GM18508 (cell line): ENCODE data around the gene ADAM33.

Experiments
- ATAC-seq: cut with Tn5 transposase; IDR thresholded peaks from one replicate; pipeline ENCODE4 v1.9.1; 2021; ENCODE audit warnings: moderate number of reproducible peaks; ENCODE audit not compliant: insufficient read depth, unreplicated experiment

The ADAM33 gene

GRCh38 chr20:3710011-3710466, 28.2 kb upstream of the ADAM33 start:
- ATAC-seq: no peak

DNA sequence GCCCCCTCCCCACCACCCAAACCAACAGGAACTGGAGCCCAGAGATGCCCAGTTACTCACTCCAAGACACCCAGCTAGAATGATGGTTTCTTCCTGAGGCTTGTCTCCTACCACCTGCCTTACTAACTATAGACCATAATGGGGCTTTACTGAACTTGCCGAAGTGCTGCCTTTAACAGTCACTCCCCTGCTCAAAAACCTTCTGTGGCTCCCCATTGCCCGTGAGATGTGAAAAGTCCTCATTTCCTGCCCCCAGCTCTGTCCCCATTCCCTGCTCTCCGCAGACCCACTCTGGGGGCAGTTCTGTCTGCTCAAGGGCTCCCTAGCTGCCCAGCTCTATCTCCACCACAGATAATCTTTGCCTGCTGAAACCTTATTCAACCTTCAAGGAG, 25.7 kb upstream of the ADAM33 start:
- no peak for ATAC-seq

GRCh38 chr20:3706774-3707507, 25.1 kb upstream of the ADAM33 start:
- no peak for ATAC-seq

- no peak for ATAC-seq
These were observed 24.3 kb upstream of the ADAM33 start for GRCh38 chr20:3705970-3706739.

- no peak for ATAC-seq
These were observed 23.7 kb upstream of the ADAM33 start for GRCh38 chr20:3705491-3705969.

GRCh38 chr20:3704087-3704486, 22.3 kb upstream of the ADAM33 start:
- no peak for ATAC-seq

- ATAC-seq: no peak
These were observed 21.0 kb upstream of the ADAM33 start for GRCh38 chr20:3702611-3703391.

DNA sequence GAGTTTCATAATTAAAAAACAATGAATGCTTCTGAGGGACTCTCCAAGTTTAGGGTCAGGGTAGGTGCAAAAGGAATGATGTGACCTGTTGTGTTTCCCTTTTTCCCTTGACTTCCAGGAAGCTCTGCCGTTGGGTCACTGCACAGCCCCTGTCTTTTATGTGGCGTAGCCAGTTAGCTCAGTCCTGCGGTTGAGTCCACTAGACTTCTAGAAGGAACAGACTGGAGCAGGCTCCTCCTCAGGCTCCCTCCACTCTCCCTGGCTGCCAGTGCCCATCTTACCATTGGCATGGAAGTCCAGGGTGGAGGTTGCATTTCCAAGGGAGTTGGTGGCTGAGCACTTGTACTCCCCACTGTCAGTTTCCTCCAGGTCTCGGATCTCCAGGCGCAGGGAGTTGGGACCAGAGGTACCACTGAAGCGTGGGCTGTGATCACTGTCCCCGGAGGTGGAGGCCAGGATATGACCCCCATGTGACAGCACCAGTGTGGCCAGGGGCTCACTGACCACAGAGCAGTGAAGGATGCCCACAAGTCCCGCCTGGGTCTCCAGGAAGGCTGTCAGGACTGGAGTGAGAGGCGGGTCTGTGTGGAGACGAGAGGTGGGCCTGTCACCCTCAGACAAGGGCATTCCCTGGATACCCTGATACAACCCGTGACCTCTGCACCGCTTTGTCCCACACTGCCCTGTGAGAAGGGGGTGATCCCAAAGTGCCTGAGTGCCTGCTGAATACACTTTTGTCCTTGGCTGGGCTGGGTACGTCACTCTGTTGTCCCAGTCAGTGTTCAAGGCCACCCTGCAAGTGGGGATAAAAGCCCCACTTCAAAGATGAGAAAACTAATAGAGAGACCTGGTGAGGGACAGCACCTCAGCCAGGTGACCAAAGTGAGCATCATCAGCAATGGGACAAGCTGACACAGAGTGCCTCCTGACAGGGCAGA, 19.5 kb upstream of the ADAM33 start:
- ATAC-seq: no peak

DNA sequence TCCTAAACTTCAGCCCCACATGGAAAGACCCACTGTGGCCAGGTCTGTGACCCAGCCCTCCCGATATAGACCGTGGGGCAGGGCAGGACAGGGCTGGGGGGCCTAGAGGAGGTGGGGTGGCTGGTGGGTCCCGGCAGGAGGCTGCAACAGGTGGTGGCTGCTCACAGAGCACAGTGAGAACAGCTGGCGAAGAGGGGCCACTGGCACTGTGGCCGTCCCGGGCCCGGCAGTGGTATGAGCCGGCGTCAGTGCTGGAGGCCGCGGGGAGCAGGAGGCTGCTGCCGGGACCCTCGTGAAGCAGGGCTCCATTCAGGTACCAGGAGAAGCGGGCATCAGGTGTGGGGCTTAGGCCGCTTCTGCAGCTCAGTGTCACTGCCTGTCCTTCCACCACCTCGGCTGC, 17.2 kb upstream of the ADAM33 start:
- no peak for ATAC-seq

GRCh38 chr20:3698591-3699001, 16.8 kb upstream of the ADAM33 start:
- ATAC-seq: no peak

GRCh38 chr20:3697588-3698305, 15.9 kb upstream of the ADAM33 start:
- no peak for ATAC-seq

DNA sequence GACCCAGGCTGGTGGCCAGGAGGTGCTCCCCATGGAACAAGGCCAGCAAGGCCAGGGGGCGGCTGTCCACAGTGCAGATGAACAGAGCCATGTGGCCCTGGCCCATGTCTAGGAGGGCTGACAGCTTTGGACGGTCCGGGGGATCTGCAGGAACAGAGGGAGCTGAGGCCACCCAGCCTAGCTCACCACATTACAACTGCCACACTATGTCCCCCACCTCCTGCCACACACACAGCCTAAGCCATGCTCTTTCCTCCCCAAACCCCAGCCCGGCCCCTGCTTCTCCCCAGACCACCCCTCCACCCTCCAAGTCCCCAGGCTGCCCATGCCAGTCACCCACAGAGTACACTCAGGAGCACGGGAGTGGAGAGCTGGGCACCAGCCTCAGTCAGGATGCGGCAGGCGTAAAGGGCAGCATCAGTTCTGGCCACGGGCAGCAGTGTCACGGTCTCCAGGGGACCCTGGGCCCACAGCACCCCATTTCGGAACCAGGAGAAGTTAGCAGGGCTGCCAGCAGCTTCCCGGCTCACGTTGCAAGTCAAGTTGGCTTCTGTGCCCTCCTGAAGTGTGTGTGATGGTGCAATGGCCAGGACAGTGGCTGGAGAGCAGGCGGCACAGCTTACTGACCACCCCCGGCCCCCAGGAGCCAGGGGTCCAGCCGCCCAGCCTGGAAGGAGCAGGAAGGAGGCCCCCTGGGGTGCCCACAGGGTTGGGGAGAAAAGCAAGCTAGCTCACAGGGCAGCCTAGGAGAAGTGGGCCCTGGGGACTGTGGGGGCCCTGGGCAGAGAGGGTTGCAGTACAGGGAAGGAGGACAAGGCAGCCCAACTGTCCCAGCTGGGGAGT, 15.2 kb upstream of the ADAM33 start:
- no peak for ATAC-seq

GRCh38 chr20:3696200-3696599, 14.4 kb upstream of the ADAM33 start:
- ATAC-seq: no peak

DNA sequence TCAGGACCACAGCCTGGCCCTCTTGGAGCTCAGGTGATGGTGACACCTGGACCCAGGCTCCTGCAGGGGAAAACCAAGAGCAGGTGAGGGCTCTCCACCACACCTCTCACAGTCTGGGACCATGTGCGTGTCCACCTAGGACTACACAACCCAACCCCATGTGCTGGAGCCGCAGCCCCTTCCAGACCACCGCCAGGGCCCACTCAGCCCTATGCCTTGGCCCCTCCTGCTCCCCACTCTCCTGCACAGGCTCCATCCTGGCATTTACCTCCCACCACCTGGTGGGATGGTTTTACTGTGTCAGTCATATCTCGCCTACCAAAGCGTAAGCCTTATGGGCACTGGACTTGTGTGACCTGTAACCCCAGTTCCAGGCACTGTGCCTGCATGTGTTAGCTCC, 13.1 kb upstream of the ADAM33 start:
- no peak for ATAC-seq

GRCh38 chr20:3693376-3693775, 11.6 kb upstream of the ADAM33 start:
- no peak for ATAC-seq

DNA sequence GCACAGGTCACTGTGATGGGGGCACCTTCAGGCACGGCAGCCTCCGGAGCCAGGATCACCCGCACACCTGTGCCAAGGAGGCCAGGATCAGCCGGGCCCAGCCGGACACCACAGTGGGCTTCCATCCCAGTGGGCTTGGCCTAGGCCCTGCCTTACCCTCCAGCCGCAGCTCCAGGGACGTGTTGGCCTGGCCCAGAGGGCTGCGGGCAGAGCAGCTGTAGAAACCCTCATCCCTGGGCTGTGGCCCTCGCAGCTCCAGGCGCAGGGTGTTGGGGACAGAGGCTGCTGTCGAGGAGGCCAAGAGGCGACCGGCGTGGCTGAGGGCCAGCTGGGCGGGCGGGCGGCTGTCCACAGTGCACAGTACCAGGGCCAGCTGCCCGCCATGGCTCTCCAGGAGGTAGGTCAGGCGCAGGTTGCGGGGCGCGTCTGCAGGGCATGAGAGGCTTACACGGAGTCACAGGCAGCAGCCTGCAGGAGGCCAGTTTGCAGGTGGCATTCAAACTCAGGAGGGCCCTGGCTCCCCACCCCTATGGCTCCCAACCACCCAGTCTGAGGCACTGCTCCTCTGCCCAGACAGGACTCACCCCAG, 11.0 kb upstream of the ADAM33 start:
- ATAC-seq: no peak

DNA sequence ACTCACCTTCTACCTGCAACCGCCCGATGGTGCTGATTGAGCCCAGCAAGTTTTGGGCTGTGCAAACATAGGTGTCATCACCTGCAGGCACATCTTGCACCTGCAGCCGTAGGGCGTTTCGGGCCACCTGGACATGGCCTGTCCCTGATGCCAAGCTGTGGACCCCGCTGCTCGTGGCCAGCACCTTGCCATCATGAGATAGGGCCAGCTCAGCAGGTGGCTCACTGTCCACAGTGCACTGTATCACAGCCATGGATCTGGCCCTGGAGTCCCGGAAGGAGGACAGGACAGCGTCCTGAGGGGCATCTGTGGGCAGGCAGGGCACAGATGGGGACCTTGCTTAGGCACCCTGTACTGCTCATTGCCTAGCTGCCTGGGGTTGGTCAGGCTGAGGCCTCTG, 10.1 kb upstream of the ADAM33 start:
- no peak for ATAC-seq

GRCh38 chr20:3691306-3691705, 9.5 kb upstream of the ADAM33 start:
- no peak for ATAC-seq
